Neuronal stem cell (in vitro differentiated cells): ENCODE measurements around the gene CFAP97D2.

Source experiments
- DNase-seq: peaks from one replicate; pipeline ENCODE4 v3.0.0-alpha.2; 2013; ENCODE audit warnings: low spot score
- H2AFZ ChIP-seq: one replicate; pipeline ENCODE4 v1.6.1; 2013; ENCODE audit warnings: mild to moderate bottlenecking, low read length, inconsistent platforms
- H2AK5ac ChIP-seq: 2 replicates; pipeline ENCODE4 v1.6.1; 2013; ENCODE audit warnings: low read depth, mild to moderate bottlenecking, inconsistent platforms, low read length, moderate library complexity, mixed read lengths
- H2BK120ac ChIP-seq: 2 replicates; pipeline ENCODE4 v1.6.1; 2013; ENCODE audit warnings: low read depth, mild to moderate bottlenecking, inconsistent platforms, low read length, moderate library complexity, mixed read lengths
- H2BK12ac ChIP-seq: one replicate; pipeline ENCODE4 v1.6.1; 2013; ENCODE audit warnings: low read length, inconsistent platforms
- H2BK15ac ChIP-seq: 2 replicates; pipeline ENCODE4 v1.6.1; 2013; ENCODE audit warnings: mild to moderate bottlenecking, low read length, inconsistent platforms, mixed read lengths
- H2BK5ac ChIP-seq: one replicate; pipeline ENCODE4 v1.6.1; 2013; ENCODE audit warnings: inconsistent platforms, mild to moderate bottlenecking, low read length, moderate library complexity
- H3K14ac ChIP-seq: one replicate; pipeline ENCODE4 v1.6.1; 2013; ENCODE audit warnings: low read length, inconsistent platforms
- H3K18ac ChIP-seq: 2 replicates; pipeline ENCODE4 v1.6.1; 2013; ENCODE audit warnings: low read length, inconsistent platforms
- H3K23ac ChIP-seq: 2 replicates; pipeline ENCODE4 v1.6.1; 2013; ENCODE audit warnings: low read depth, mild to moderate bottlenecking, mixed read lengths, low read length, inconsistent platforms; ENCODE audit not compliant: poor library complexity
- H3K27ac ChIP-seq: replicated peaks from 3 replicates; pipeline ENCODE4 v1.5.1; 2013; ENCODE audit warnings: low read length, inconsistent platforms
- H3K27me3 ChIP-seq, 3 experiments: 2 replicates each; pipeline ENCODE4 v1.6.1; 2013; ENCODE audit warnings: low read length in 3 of 3, mild to moderate bottlenecking in 2 of 3, inconsistent platforms in 1 of 3, low read depth in 1 of 3, mixed read lengths in 1 of 3, moderate library complexity in 1 of 3; ENCODE audit not compliant: control insufficient read depth in 3 of 3, insufficient read depth in 3 of 3
- H3K36me3 ChIP-seq, 2 donors: replicated peaks in 1 of 2; 2 replicates each; pipeline ENCODE4 v1.6.1; 2013; ENCODE audit warnings: low read length in 2 of 2; ENCODE audit not compliant: control insufficient read depth in 2 of 2, insufficient read depth in 2 of 2
- H3K4ac ChIP-seq: 2 replicates; pipeline ENCODE4 v1.6.1; 2013; ENCODE audit warnings: inconsistent platforms, mild to moderate bottlenecking, low read length, moderate library complexity
- H3K4me1 ChIP-seq, 2 donors: 1 replicate in 1 of 2; 2 replicates in 1 of 2; pipeline ENCODE4 v1.6.1; 2013; ENCODE audit warnings: low read length in 2 of 2, low read depth in 1 of 2; ENCODE audit not compliant: control insufficient read depth in 2 of 2, insufficient read depth in 1 of 2
- H3K4me2 ChIP-seq: one replicate; pipeline ENCODE4 v1.6.1; 2013; ENCODE audit warnings: mild to moderate bottlenecking, low read length, inconsistent platforms; ENCODE audit not compliant: insufficient read depth, poor library complexity, severe bottlenecking
- H3K4me3 ChIP-seq, 2 donors: 2 replicates each; pipeline ENCODE4 v1.5.1; 2013; ENCODE audit warnings: low read length in 2 of 2, mild to moderate bottlenecking in 2 of 2, inconsistent platforms in 1 of 2, moderate library complexity in 1 of 2
- H3K79me1 ChIP-seq: one replicate; pipeline ENCODE4 v1.6.1; 2013; ENCODE audit warnings: low read depth, mild to moderate bottlenecking, inconsistent platforms, low read length, moderate library complexity
- H3K9ac ChIP-seq: one replicate; pipeline ENCODE4 v1.6.1; 2013; ENCODE audit warnings: mild to moderate bottlenecking, low read depth, low read length, inconsistent platforms; ENCODE audit not compliant: poor library complexity
- H3K9me3 ChIP-seq, 2 donors: replicated peaks in 1 of 2; 2 replicates each; pipeline versions ENCODE3 to v1.6.1; 2013; ENCODE audit warnings: low read length in 2 of 2, mild to moderate bottlenecking in 2 of 2, inconsistent platforms in 1 of 2, low read depth in 1 of 2, mixed read lengths in 1 of 2, moderate library complexity in 1 of 2; ENCODE audit not compliant: control insufficient read depth in 2 of 2, insufficient read depth in 1 of 2
- H4K8ac ChIP-seq: one replicate; pipeline ENCODE4 v1.6.1; 2013; ENCODE audit warnings: low read depth, mild to moderate bottlenecking, inconsistent platforms, low read length, moderate library complexity
- H4K91ac ChIP-seq: one replicate; pipeline ENCODE4 v1.6.1; 2013; ENCODE audit warnings: low read length, low read depth, mild to moderate bottlenecking, inconsistent platforms; ENCODE audit not compliant: poor library complexity
- WGBS, 2 donors: extraction: QIAGEN DNeasy Blood & Tissue Kit; methylation state at CpG; one replicate each; pipeline ENCODE4 v1.1.7; 2013; ENCODE audit warnings: missing lambda C conversion rate in 2 of 2, mixed read lengths in 1 of 2; ENCODE audit not compliant: insufficient read length in 2 of 2, insufficient replicate concordance in 1 of 2; ENCODE audit errors: extremely low coverage in 2 of 2; 5-methylcytosine and 5-hydroxymethylcytosine counted together

CFAP97D2 gene

GRCh38 chr13:114135731-114136171, 43.3 kb upstream of the CFAP97D2 start:
- Histone ChIP-seq H3K9me3 (no peaks in the 10 kb centered on the region), H3K27me3 (peaks cover 0 to 8% (median 0%) of the 10 kb centered on the region in 3 experiments), H2AK5ac (peak overlapping the region; percentile 3), H3K4me2 (no peak overlapping the region), H2AFZ (no peak overlapping the region), H3K9ac (no peak overlapping the region), H4K91ac (no peak overlapping the region), H3K4ac (no peak overlapping the region), H3K79me1 (no peaks in the 10 kb centered on the region), H3K4me1 (peaks cover 14 to 25% of the 10 kb centered on the region in 2 donors), H2BK120ac (no peak overlapping the region), H4K8ac (no peak overlapping the region), H3K27ac (no peak overlapping the region), H2BK12ac (no peak overlapping the region), H3K36me3 (no peaks in the 10 kb centered on the region), H2BK5ac (no peak overlapping the region), H3K4me3 (no peak overlapping the region), H3K18ac (peak overlapping the region; percentile 13), H3K23ac (no peak overlapping the region), H3K14ac (no peak overlapping the region), H2BK15ac (no peak overlapping the region)
- DNase-seq = no peak
- WGBS, 2 donors = no CpG with 5 or more reads among the region's 15 CpGs

DNA sequence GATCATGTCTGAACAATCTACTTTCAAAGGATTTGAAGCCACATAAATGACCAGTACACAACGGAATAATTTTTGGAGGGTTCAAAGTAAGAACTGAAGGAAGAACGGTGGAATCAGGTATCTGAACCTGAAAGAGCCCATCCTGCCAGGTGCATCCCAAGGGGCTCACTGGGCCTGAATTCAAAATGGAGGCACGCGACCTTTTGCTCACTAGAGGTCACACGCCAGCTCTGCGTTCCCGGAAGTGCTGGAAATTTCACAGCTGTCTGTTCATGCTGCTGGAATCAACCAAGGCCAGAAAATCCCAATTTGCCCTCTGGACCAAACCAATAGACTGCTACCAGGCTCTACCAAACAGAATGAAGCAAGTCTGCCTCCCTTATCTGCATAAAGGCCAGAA, 42.5 kb upstream of the CFAP97D2 start:
- Histone ChIP-seq H2BK12ac (no peak overlapping the region), H3K14ac (no peak overlapping the region), H3K4me3 (no peak overlapping the region), H4K91ac (no peak overlapping the region), H2BK120ac (no peak overlapping the region), H4K8ac (no peak overlapping the region), H2BK15ac (no peak overlapping the region), H3K27me3 (peaks cover 0 to 4% (median 0%) of the 10 kb centered on the region in 3 experiments), H3K36me3 (no peaks in the 10 kb centered on the region), H3K23ac (no peak overlapping the region), H3K4me2 (no peak overlapping the region), H3K18ac (no peak overlapping the region), H2AK5ac (no peak overlapping the region), H3K9ac (no peak overlapping the region), H2AFZ (no peak overlapping the region), H2BK5ac (no peak overlapping the region), H3K4me1 (peaks cover 18 to 21% of the 10 kb centered on the region in 2 donors), H3K9me3 (peaks cover 0 to 4% of the 10 kb centered on the region in 2 donors), H3K79me1 (no peaks in the 10 kb centered on the region), H3K27ac (no peak overlapping the region), H3K4ac (no peak overlapping the region)
- DNase-seq = no peak
- no CpG with 5 or more reads among the region's 7 CpGs for WGBS, 2 donors

- H3K18ac ChIP-seq = peak overlapping the region; percentile 53
- H4K8ac ChIP-seq = no peak overlapping the region
- H2BK5ac ChIP-seq = no peak overlapping the region
- no peak overlapping the region for H2BK120ac ChIP-seq
- no CpG with 5 or more reads among the region's 25 CpGs for WGBS, 2 donors
- H3K4ac ChIP-seq = no peak overlapping the region
- H3K4me3 ChIP-seq = no peak overlapping the region
- no peaks in the 10 kb centered on the region for H3K79me1 ChIP-seq
- H3K4me2 ChIP-seq = no peak overlapping the region
- H2AFZ ChIP-seq = no peak overlapping the region
- H3K27me3 ChIP-seq = peaks cover 0 to 8% (median 0%) of the 10 kb centered on the region in 3 experiments
- no peak overlapping the region for H3K23ac ChIP-seq
- peaks cover 0 to 2% of the 10 kb centered on the region in 2 donors for H3K36me3 ChIP-seq
- H2BK12ac ChIP-seq = no peak overlapping the region
- H3K27ac ChIP-seq = no peak overlapping the region
- H3K14ac ChIP-seq = no peak overlapping the region
- H3K4me1 ChIP-seq = peaks cover 6 to 20% of the 10 kb centered on the region in 2 donors
- no peak for DNase-seq
- no peak overlapping the region for H4K91ac ChIP-seq
- H2AK5ac ChIP-seq = peak overlapping the region; percentile 11
- H3K9me3 ChIP-seq = peaks cover 0 to 10% of the 10 kb centered on the region in 2 donors
- no peak overlapping the region for H3K9ac ChIP-seq
- peak overlapping the region; percentile 40 for H2BK15ac ChIP-seq
Observed at GRCh38 chr13:114140131-114140905, 38.7 kb upstream of the CFAP97D2 start.

- no peak overlapping the region for H2BK120ac ChIP-seq
- H3K9me3 ChIP-seq = peaks cover 0 to 10% of the 10 kb centered on the region in 2 donors
- no peak overlapping the region for H2AFZ ChIP-seq
- H3K14ac ChIP-seq = no peak overlapping the region
- peak overlapping the region; percentile 40 for H2BK15ac ChIP-seq
- peak overlapping the region; percentile 75 for H3K23ac ChIP-seq
- no peak overlapping the region for H2BK5ac ChIP-seq
- H3K4me1 ChIP-seq = peaks cover 6 to 19% of the 10 kb centered on the region in 2 donors
- DNase-seq = no peak
- H4K8ac ChIP-seq = no peak overlapping the region
- no peak overlapping the region for H3K18ac ChIP-seq
- no peak overlapping the region for H3K4ac ChIP-seq
- H2BK12ac ChIP-seq = peak overlapping the region; percentile 1
- no peaks in the 10 kb centered on the region for H3K79me1 ChIP-seq
- no peak overlapping the region for H3K4me3 ChIP-seq
- no peak overlapping the region for H3K9ac ChIP-seq
- H3K4me2 ChIP-seq = no peak overlapping the region
- peak overlapping the region; percentile 16 for H3K27ac ChIP-seq
- H4K91ac ChIP-seq = peak overlapping the region; percentile 53
- H2AK5ac ChIP-seq = peak overlapping the region; percentile 23
- peaks cover 0 to 2% of the 10 kb centered on the region in 2 donors for H3K36me3 ChIP-seq
- no CpG with 5 or more reads among the region's 10 CpGs for WGBS, 2 donors
- H3K27me3 ChIP-seq = peaks cover 0 to 8% (median 0%) of the 10 kb centered on the region in 3 experiments
Observed at GRCh38 chr13:114140906-114141250, 38.2 kb upstream of the CFAP97D2 start.
